GM12878 (cell line): ENCODE measurements around the gene RERE.

Experiments used
- BHLHE40 ChIP-seq, 2 experiments: fragments of 450-650 bp in 1 of 2; IDR thresholded peaks; 2 replicates each; pipeline ENCODE4 v1.6.1; 2011 to 2017; ENCODE audit warnings: low read depth in 2 of 2, borderline replicate concordance in 1 of 2, improper control_type of control experiment in 1 of 2, low read length in 1 of 2, mild to moderate bottlenecking in 1 of 2
- EZH2 ChIP-seq: IDR thresholded peaks from 2 replicates; pipeline ENCODE4 v1.6.1; 2012; ENCODE audit warnings: low read depth, mild to moderate bottlenecking, control low read depth, inconsistent platforms, low read length, borderline replicate concordance; ENCODE audit not compliant: control insufficient read depth
- MAX ChIP-seq: IDR thresholded peaks from 2 replicates; pipeline ENCODE4 v1.6.1; 2012; ENCODE audit warnings: low read depth, low read length, improper control_type of control experiment
- POLR2A ChIP-seq: IDR thresholded peaks from 2 replicates; pipeline ENCODE4 v1.6.1; 2011; ENCODE audit warnings: low read depth, mild to moderate bottlenecking, low read length
- USF2 ChIP-seq: IDR thresholded peaks from 2 replicates; pipeline ENCODE4 v1.6.1; 2011; ENCODE audit warnings: low read depth, low read length, improper control_type of control experiment, borderline replicate concordance

GRCh38 chr1:8851060-8851459 lies 33.6 kb upstream of the RERE start:
- TF ChIP-seq MAX, result no peak
- TF ChIP-seq EZH2, result no peak
- TF ChIP-seq POLR2A, result no peak
- no peak for TF ChIP-seq BHLHE40 (IDR thresholded peaks at IDR 0.05; ENCODE audit: borderline replicate concordance in 1 of 2, low read depth in 2 of 2, low read length in 1 of 2)
- no peak for TF ChIP-seq USF2
